HEK293 (cell line): Measurements from ENCODE around the gene RHCG.

Experiments
- SETDB1 ChIP-seq: IDR thresholded peaks from one replicate; pipeline ENCODE4 v1.6.1; 2017; ENCODE audit warnings: mild to moderate bottlenecking, low read length, moderate library complexity, mixed read lengths; ENCODE audit not compliant: insufficient read length
- WT1 ChIP-seq: fragments of 450-650 bp; formaldehyde crosslinking; IDR thresholded peaks from 2 replicates; pipeline ENCODE4 v1.5.1; 2016; ENCODE audit warnings: missing biosample characterization, missing genetic modification characterization
- YY1 ChIP-seq: fragments of 450-650 bp; formaldehyde crosslinking; IDR thresholded peaks from 2 replicates; pipeline ENCODE4 v1.5.1; 2018; ENCODE audit warnings: missing biosample characterization, missing genetic modification characterization
- ZNF529 ChIP-seq: fragments of 450-650 bp; formaldehyde crosslinking; IDR thresholded peaks from 2 replicates; pipeline ENCODE4 v1.5.1; 2017; ENCODE audit warnings: missing genetic modification characterization, missing biosample characterization; ENCODE audit not compliant: insufficient replicate concordance
- ZNF664 ChIP-seq: fragments of 450-650 bp; formaldehyde crosslinking; IDR thresholded peaks from 2 replicates; pipeline ENCODE4 v1.5.1; 2016; ENCODE audit warnings: missing biosample characterization, missing genetic modification characterization
- TF ChIP-seq, protein P1 (sequence below): fragments of 450-650 bp; formaldehyde crosslinking; IDR thresholded peaks from 2 replicates; pipeline ENCODE4 v1.5.1; 2016; ENCODE audit warnings: missing biosample characterization, missing genetic modification characterization
- TF ChIP-seq, protein P2 (sequence below): fragments of 450-650 bp; IDR thresholded peaks from 2 replicates; pipeline ENCODE4 v1.5.1; 2018; ENCODE audit warnings: missing biosample characterization, missing genetic modification characterization

DNA sequence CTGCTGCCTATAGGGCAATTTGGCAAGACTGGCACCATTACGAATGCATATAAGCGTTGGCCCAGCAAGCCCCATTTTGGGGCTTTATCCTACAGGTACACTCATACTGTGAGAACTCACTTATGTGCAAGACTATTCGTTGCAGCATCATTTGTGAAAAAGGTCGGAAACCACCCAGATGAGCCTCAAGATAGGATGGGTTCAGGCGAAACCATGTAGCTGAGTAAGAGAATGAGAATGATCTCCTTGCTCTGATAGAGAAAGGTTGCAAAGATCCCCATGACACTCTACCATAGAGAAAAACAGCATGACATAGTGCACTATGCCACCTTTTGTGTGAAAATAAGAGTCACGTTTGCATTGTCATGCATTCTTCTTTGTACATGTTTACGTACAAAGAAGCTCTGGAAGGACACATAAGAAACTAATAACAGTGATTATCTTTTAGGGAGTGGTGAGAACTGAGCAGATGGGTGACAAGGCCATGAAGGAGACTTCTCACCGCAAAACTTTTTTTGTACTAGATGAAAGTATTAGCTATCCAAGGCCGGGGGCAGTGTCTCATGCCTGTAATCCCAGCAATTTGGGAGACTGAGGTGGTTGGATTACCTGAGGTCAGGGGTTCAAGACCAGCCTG is 50.0 kb downstream of the RHCG start:
- TF ChIP-seq, protein P1, sequence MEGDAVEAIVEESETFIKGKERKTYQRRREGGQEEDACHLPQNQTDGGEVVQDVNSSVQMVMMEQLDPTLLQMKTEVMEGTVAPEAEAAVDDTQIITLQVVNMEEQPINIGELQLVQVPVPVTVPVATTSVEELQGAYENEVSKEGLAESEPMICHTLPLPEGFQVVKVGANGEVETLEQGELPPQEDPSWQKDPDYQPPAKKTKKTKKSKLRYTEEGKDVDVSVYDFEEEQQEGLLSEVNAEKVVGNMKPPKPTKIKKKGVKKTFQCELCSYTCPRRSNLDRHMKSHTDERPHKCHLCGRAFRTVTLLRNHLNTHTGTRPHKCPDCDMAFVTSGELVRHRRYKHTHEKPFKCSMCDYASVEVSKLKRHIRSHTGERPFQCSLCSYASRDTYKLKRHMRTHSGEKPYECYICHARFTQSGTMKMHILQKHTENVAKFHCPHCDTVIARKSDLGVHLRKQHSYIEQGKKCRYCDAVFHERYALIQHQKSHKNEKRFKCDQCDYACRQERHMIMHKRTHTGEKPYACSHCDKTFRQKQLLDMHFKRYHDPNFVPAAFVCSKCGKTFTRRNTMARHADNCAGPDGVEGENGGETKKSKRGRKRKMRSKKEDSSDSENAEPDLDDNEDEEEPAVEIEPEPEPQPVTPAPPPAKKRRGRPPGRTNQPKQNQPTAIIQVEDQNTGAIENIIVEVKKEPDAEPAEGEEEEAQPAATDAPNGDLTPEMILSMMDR: no peak
- TF ChIP-seq SETDB1: no peak
- TF ChIP-seq ZNF664 (tag by site-specific recombination): no peak
- no peak for TF ChIP-seq YY1 (tag by site-specific recombination)
- TF ChIP-seq WT1 (tag by site-specific recombination): no peak
- no peak for TF ChIP-seq ZNF529 (tag by site-specific recombination)
- TF ChIP-seq, protein P2, sequence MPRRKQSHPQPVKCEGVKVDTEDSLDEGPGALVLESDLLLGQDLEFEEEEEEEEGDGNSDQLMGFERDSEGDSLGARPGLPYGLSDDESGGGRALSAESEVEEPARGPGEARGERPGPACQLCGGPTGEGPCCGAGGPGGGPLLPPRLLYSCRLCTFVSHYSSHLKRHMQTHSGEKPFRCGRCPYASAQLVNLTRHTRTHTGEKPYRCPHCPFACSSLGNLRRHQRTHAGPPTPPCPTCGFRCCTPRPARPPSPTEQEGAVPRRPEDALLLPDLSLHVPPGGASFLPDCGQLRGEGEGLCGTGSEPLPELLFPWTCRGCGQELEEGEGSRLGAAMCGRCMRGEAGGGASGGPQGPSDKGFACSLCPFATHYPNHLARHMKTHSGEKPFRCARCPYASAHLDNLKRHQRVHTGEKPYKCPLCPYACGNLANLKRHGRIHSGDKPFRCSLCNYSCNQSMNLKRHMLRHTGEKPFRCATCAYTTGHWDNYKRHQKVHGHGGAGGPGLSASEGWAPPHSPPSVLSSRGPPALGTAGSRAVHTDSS (tag by site-specific recombination): no peak
